HepG2 (cell line): ENCODE results near the gene EPG5. TPM values are rescaled to one million over a fixed set of nuclear protein-coding genes. Genes with fewer than 3 reads are reported as not detected.

Experiments used
- NFE2 ChIP-seq: sonication (generic); formaldehyde crosslinking; IDR thresholded peaks from 2 replicates; pipeline ENCODE4 v1.4.0; 2020; ENCODE audit warnings: missing genetic modification reagents
- SSRP1 ChIP-seq: IDR thresholded peaks from 2 replicates; pipeline ENCODE4 v1.6.1; 2016; ENCODE audit warnings: control low read depth
- ZNF850 ChIP-seq: sonication (generic); formaldehyde crosslinking; conservative IDR thresholded peaks from 2 replicates; pipeline ENCODE4 v1.9.0; 2021; ENCODE audit warnings: mild to moderate bottlenecking, missing genetic modification reagents
- ZNF878 ChIP-seq: sonication (generic); formaldehyde crosslinking; IDR thresholded peaks from 2 replicates; pipeline ENCODE4 v1.8.1; 2023; ENCODE audit warnings: mild to moderate bottlenecking, missing genetic modification reagents, moderate library complexity
- polyA plus RNA-seq, 8 experiments: library from polyadenylated mRNA; depleted of rRNA in 3 of 8; stranded (reverse) in 7 of 8; unstranded in 1 of 8; fragments of >200 nt; fragmentation: Illumina TruSeq in 4 of 8; extraction: Trizol in 4 of 8; gene quantifications; 2 replicates each; pipeline versions ENCODE4 v1.2.1 to v1.2.3, GENCODE V29; 2011 to 2016; ENCODE audit warnings: low read depth in 4 of 8, missing spikeins in 1 of 8, mixed read lengths in 1 of 8; ENCODE audit not compliant: insufficient read depth in 1 of 8
- total RNA-seq, 5 experiments: library from RNA; depleted of rRNA; stranded (reverse); fragments of >200 nt; fragmentation: Illumina TruSeq; extraction: Trizol; gene quantifications; 2 replicates each; pipeline ENCODE4 v1.2.3, GENCODE V29; 2016; ENCODE audit warnings: low read depth in 1 of 5
- TF ChIP-seq, protein P1 (sequence below): sonication (generic); formaldehyde crosslinking; conservative IDR thresholded peaks from 2 replicates; pipeline ENCODE4 v1.8.0; 2022; ENCODE audit warnings: low read depth, missing genetic modification reagents
- TF ChIP-seq, protein P2 (sequence below): sonication (generic); formaldehyde crosslinking; IDR thresholded peaks from 2 replicates; pipeline ENCODE4 v1.9.0; 2022; ENCODE audit warnings: missing genetic modification reagents, mild to moderate bottlenecking, borderline replicate concordance
- TF ChIP-seq, protein P3 (sequence below): sonication (generic); formaldehyde crosslinking; IDR thresholded peaks from 2 replicates; pipeline ENCODE4 v1.4.0; 2020; ENCODE audit warnings: missing genetic modification reagents, borderline replicate concordance
- TF ChIP-seq, protein P4 (sequence below): IDR thresholded peaks from 2 replicates; pipeline ENCODE4 v1.6.1; 2016; ENCODE audit warnings: missing genetic modification reagents, missing compliant biosample characterization

EPG5 gene
- total and polyA plus RNA-seq, 2 of the 13 experiments (the other 11 are each of a cell fraction or from before 2014, with no cell fraction given): 6.7 to 9.3 TPM

DNA sequence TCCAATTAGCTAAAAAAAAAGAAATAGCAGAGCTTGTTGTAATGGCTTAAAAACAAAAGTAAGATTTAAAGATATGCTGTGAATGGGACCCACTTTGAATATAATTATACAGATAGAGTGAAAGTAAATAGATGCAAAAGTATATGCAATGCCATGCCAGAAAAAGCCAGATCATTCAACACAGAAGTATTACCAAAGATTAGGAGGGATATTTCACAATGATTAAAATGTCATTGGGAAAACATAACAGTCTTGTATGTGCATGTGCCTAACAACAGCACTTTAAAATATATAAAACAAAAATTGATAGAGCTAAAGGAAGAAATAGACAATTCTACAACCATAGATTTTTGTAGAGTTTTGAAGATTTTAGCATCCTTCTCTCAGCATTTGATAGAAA lies 161.6 kb downstream of the EPG5 start (continued):
- TF ChIP-seq, protein P1, sequence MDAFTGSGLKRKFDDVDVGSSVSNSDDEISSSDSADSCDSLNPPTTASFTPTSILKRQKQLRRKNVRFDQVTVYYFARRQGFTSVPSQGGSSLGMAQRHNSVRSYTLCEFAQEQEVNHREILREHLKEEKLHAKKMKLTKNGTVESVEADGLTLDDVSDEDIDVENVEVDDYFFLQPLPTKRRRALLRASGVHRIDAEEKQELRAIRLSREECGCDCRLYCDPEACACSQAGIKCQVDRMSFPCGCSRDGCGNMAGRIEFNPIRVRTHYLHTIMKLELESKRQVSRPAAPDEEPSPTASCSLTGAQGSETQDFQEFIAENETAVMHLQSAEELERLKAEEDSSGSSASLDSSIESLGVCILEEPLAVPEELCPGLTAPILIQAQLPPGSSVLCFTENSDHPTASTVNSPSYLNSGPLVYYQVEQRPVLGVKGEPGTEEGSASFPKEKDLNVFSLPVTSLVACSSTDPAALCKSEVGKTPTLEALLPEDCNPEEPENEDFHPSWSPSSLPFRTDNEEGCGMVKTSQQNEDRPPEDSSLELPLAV (CRISPR knock-in tag): no peak
- TF ChIP-seq, protein P2, sequence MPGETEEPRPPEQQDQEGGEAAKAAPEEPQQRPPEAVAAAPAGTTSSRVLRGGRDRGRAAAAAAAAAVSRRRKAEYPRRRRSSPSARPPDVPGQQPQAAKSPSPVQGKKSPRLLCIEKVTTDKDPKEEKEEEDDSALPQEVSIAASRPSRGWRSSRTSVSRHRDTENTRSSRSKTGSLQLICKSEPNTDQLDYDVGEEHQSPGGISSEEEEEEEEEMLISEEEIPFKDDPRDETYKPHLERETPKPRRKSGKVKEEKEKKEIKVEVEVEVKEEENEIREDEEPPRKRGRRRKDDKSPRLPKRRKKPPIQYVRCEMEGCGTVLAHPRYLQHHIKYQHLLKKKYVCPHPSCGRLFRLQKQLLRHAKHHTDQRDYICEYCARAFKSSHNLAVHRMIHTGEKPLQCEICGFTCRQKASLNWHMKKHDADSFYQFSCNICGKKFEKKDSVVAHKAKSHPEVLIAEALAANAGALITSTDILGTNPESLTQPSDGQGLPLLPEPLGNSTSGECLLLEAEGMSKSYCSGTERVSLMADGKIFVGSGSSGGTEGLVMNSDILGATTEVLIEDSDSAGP: no peak
- no peak for TF ChIP-seq ZNF850 (CRISPR knock-in tag)
- TF ChIP-seq, protein P3, sequence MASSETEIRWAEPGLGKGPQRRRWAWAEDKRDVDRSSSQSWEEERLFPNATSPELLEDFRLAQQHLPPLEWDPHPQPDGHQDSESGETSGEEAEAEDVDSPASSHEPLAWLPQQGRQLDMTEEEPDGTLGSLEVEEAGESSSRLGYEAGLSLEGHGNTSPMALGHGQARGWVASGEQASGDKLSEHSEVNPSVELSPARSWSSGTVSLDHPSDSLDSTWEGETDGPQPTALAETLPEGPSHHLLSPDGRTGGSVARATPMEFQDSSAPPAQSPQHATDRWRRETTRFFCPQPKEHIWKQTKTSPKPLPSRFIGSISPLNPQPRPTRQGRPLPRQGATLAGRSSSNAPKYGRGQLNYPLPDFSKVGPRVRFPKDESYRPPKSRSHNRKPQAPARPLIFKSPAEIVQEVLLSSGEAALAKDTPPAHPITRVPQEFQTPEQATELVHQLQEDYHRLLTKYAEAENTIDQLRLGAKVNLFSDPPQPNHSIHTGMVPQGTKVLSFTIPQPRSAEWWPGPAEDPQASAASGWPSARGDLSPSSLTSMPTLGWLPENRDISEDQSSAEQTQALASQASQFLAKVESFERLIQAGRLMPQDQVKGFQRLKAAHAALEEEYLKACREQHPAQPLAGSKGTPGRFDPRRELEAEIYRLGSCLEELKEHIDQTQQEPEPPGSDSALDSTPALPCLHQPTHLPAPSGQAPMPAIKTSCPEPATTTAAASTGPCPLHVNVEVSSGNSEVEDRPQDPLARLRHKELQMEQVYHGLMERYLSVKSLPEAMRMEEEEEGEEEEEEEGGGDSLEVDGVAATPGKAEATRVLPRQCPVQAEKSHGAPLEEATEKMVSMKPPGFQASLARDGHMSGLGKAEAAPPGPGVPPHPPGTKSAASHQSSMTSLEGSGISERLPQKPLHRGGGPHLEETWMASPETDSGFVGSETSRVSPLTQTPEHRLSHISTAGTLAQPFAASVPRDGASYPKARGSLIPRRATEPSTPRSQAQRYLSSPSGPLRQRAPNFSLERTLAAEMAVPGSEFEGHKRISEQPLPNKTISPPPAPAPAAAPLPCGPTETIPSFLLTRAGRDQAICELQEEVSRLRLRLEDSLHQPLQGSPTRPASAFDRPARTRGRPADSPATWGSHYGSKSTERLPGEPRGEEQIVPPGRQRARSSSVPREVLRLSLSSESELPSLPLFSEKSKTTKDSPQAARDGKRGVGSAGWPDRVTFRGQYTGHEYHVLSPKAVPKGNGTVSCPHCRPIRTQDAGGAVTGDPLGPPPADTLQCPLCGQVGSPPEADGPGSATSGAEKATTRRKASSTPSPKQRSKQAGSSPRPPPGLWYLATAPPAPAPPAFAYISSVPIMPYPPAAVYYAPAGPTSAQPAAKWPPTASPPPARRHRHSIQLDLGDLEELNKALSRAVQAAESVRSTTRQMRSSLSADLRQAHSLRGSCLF (CRISPR knock-in tag): no peak
- no peak for TF ChIP-seq ZNF878
- TF ChIP-seq, protein P4, sequence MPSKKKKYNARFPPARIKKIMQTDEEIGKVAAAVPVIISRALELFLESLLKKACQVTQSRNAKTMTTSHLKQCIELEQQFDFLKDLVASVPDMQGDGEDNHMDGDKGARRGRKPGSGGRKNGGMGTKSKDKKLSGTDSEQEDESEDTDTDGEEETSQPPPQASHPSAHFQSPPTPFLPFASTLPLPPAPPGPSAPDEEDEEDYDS (CRISPR knock-in tag): no peak
- TF ChIP-seq NFE2 (CRISPR knock-in tag): no peak
- TF ChIP-seq SSRP1 (CRISPR knock-in tag): no peak
